K562 (cell line): ENCODE data around the gene SLC40A1. TPM values are rescaled to one million over a fixed set of nuclear protein-coding genes. Genes with fewer than 3 reads are reported as not detected.

ENCODE experiments used
- ARID3A ChIP-seq: IDR thresholded peaks from 2 replicates; pipeline ENCODE4 v1.6.1; 2012; ENCODE audit warnings: low read depth, low read length, improper control_type of control experiment, borderline replicate concordance
- BACH1 ChIP-seq: fragments of 200-800 bp; sonication (Bioruptor generic); IDR thresholded peaks from 2 replicates; pipeline ENCODE4 v1.6.1; 2016; ENCODE audit warnings: missing genetic modification characterization, missing compliant biosample characterization
- CHAMP1 ChIP-seq: fragments of 450-650 bp; IDR thresholded peaks from 2 replicates; pipeline ENCODE4 v1.6.1; 2016; ENCODE audit warnings: mild to moderate bottlenecking
- CHD7 ChIP-seq: fragments of 200-600 bp; sonication (generic); IDR thresholded peaks from one replicate; pipeline ENCODE4 v1.6.1; 2012; ENCODE audit warnings: mild to moderate bottlenecking, low read depth, low read length, inconsistent platforms
- DPF2 ChIP-seq: fragments of 450-650 bp; IDR thresholded peaks from 2 replicates; pipeline ENCODE4 v1.6.1; 2016
- FOSL1 ChIP-seq: fragments of 200-800 bp; sonication (Bioruptor generic); conservative IDR thresholded peaks from 2 replicates; pipeline ENCODE4 v1.6.1; 2016; ENCODE audit warnings: missing genetic modification characterization, missing compliant biosample characterization
- NFE2 ChIP-seq: IDR thresholded peaks from 2 replicates; pipeline ENCODE4 v1.6.1; 2014; ENCODE audit warnings: antibody characterized with exemption, low read depth
- RFX5 ChIP-seq: IDR thresholded peaks from 2 replicates; pipeline ENCODE4 v1.6.1; 2011; ENCODE audit warnings: low read depth, mild to moderate bottlenecking, improper control_type of control experiment, low read length
- SMC3 ChIP-seq: conservative IDR thresholded peaks from 2 replicates; pipeline ENCODE4 v1.6.1; 2011; ENCODE audit warnings: low read depth, low read length, improper control_type of control experiment; ENCODE audit not compliant: insufficient read depth
- TBL1XR1 ChIP-seq, 2 experiments: IDR thresholded peaks; 2 replicates each; pipeline ENCODE4 v1.6.1; 2012; ENCODE audit warnings: improper control_type of control experiment in 2 of 2, low read length in 2 of 2, mild to moderate bottlenecking in 1 of 2
- TEAD4 ChIP-seq, 2 experiments: sonication (generic) in 1 of 2; formaldehyde crosslinking in 1 of 2; IDR thresholded peaks; 2 replicates each; pipeline versions ENCODE4 v1.6.1 to v1.8.0; 2012 to 2022; ENCODE audit warnings: borderline replicate concordance in 1 of 2, inconsistent platforms in 1 of 2, low read length in 1 of 2, mild to moderate bottlenecking in 1 of 2, missing genetic modification reagents in 1 of 2
- ZNF316 ChIP-seq: fragments of 450-650 bp; IDR thresholded peaks from 2 replicates; pipeline ENCODE4 v1.6.1; 2016
- polyA plus RNA-seq, 8 experiments: library from polyadenylated mRNA; depleted of rRNA in 4 of 8; stranded (reverse) in 5 of 8; unstranded in 3 of 8; fragments of >200 nt; fragmentation: Nextera tagmentation in 2 of 8; fragmentation: Illumina TruSeq in 1 of 8; extraction: Ambion mirVana in 2 of 8; extraction: Trizol in 1 of 8; gene quantifications; 2 replicates each; pipeline versions ENCODE4 v1.2.1 to v1.2.3, GENCODE V29; 2011 to 2014; ENCODE audit warnings: inconsistent platforms in 1 of 8, missing spikeins in 1 of 8
- total RNA-seq, 7 experiments: library from RNA; depleted of rRNA in 6 of 7; stranded (reverse); fragments of >200 nt in 6 of 7; fragmentation: Illumina TruSeq in 2 of 7; extraction: Trizol in 2 of 7; gene quantifications; 2 replicates each; pipeline versions ENCODE4 v1.2.1 to v1.2.3, GENCODE V29; 2011 to 2021; ENCODE audit warnings: low replicate concordance in 1 of 7

SLC40A1 gene
- total and polyA plus RNA-seq, 9 of the 15 experiments (the other 6 are each of a cell fraction or from before 2014, with no cell fraction given) = 42.2 to 95.9 (median 54.9) TPM

GRCh38 chr2:189516546-189516945 is 64.0 kb downstream of the SLC40A1 start (continued):
- TF ChIP-seq TEAD4 (IDR thresholded peaks at IDR 0.05; ENCODE audit: low read length) (peak; percentile 42; the same call in 1 of the 2 replicates), TEAD4 (CRISPR knock-in tag; IDR thresholded peaks at IDR 0.05; ENCODE audit: borderline replicate concordance) (no peak), BACH1 (tag) (peak; percentile 93), ARID3A (0 out of 2 replicates have a peak, but pooled peaks have one; percentile 73), TBL1XR1 (IDR thresholded peaks at IDR 0.05; ENCODE audit: low read length in 2 of 2) (peak in 1 of 2 experiments; percentile 35; a peak in 1 of 4 replicates), CHAMP1 (peak; percentile 42; the same call in 1 of the 2 replicates), ZNF316 (peak; percentile 99), SMC3 (no peak), FOSL1 (tag) (peak; percentile 51; the same call in 1 of the 2 replicates), NFE2 (peak; percentile 96), DPF2 (peak; percentile 90), RFX5 (no peak), CHD7 (no peak)
